Kasumi-1 (cell line): ENCODE data around the gene CDH5.

Experiments
- DNase-seq, 2 experiments: peaks; one replicate each; lab custom pipeline; 2025; lab: John Stamatoyannopoulos, UW

Gene CDH5

DNA sequence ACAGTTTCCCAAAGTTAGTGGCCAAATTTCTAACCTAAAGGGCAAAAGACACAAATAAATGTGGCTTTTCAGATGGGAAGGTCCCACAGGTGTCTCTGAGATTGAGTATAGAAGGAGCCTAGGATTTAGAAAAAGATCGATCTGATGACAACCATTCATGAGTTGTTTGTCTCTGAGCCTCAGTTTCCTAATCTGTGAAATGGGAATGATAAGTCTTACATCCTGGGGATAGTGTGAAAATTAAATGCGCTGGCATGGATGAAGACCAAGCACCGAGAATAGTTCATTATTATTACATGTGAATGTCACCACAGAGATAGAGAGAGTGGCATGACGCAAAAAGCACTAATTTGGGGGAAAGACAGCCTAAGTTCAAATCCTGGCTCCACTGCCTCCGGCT lies 7.2 kb downstream of the CDH5 start:
- no peak for DNase-seq

DNA sequence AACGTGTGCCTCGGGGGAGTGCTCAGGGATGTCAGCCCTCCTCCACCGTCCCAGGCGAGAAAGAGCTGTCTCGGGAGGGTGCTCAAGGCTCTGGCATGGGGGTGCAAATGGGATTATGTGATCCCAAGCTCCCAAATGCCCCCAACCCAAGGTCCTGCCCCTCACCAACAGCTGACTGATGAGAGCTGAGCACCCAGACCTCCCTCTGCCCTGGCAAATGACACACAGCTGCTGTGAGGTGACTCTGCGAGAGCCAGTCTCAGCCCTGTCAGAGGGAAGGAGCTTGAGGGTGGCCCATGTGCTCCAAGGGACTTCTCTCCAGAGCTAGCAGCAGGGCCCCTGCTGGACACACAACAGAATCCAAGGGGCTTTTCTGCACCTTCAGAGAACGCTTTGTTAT lies 7.7 kb downstream of the CDH5 start:
- no peak for DNase-seq

DNA sequence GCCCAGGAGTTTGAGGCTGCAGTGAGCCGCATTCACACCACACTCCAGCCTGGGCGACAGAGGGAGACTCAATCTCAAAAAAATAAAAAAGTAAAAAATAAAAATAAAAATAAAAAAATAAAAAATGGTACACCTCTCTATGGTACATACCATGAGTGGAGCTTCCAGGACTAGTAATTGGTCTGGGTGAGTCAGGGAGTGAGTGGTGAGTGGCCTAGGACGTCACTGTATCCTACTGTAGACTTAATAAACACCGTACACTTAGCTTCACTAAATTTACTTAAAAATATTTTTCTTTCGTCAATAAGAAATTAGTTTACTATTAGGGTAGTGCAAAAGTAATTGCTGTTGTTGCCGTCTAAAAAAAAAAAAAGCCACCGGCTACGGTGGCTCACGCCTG lies 9.0 kb downstream of the CDH5 start:
- DNase-seq, result no peak

DNA sequence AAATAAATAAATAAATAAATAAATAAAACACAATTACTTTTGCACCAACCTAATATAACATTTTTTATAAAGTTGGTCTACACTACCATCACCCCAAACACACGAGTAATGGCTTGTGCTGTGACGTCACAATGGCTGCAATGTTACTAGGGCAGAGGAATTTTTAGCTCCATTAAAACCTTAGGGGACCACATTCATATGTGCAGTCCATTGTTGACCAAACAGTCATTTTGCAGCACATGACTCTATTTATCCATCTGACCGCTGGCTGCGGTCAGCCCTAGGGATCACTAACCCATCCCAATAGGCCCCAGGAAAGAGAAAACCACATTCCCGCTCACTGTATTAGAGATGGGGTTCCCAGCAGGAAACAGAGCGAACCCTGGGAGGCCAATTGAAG lies 9.6 kb downstream of the CDH5 start:
- no peak for DNase-seq

DNA sequence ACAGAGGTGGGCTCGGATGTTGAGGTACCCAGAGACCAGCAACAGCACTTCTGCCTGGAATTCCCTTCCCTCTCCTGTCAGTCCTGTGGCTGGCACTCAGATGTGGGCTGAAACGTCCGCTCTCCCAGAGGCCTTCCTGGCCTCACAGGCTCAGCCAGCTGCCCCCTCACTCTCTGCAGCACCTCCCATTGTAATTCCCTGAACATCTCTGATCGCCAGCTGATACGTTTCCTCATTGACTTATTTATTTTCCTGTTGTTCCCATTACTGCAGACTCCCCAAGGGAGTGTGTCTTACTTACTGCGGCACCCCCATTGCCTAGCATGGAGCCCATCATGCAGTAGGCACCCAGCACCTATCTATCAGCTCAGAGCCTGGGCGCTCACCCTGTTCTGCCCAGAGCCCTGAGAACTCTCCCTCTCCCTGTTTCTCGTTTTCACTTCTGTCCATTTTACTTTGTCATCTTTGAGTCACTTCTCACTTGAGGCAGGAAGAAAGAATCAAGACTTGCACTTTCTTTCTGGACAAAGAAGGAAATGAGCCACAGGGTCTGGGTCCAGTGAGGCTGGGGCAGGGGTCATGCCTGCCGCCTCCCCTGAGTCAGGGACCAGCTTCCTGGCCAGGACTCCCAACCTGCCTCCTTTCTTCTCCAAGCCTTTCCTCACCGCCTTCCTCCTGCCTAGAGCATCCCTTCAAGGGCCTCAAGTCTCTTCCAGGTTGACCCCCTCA lies 10.2 kb downstream of the CDH5 start:
- no peak for DNase-seq

DNA sequence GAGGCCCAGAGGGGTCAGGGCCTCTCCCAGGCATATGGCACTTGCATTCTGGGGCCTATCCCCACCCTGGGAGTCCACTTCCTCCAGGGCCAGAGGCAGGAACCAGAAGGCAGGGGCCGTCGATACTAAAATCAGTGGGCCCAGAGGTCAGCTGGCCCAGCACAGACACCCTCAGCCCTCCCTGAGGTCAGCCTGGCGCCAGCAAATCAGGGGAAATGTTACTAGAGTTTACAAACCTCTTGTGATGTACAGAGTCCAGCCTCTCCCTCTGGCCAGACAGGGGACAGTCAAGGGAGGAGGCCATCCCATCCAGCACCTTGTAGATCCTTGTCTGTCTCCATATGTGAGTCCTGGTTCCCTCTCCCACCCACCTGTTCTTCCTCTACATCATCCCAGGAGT lies 10.8 kb downstream of the CDH5 start:
- no peak for DNase-seq

DNA sequence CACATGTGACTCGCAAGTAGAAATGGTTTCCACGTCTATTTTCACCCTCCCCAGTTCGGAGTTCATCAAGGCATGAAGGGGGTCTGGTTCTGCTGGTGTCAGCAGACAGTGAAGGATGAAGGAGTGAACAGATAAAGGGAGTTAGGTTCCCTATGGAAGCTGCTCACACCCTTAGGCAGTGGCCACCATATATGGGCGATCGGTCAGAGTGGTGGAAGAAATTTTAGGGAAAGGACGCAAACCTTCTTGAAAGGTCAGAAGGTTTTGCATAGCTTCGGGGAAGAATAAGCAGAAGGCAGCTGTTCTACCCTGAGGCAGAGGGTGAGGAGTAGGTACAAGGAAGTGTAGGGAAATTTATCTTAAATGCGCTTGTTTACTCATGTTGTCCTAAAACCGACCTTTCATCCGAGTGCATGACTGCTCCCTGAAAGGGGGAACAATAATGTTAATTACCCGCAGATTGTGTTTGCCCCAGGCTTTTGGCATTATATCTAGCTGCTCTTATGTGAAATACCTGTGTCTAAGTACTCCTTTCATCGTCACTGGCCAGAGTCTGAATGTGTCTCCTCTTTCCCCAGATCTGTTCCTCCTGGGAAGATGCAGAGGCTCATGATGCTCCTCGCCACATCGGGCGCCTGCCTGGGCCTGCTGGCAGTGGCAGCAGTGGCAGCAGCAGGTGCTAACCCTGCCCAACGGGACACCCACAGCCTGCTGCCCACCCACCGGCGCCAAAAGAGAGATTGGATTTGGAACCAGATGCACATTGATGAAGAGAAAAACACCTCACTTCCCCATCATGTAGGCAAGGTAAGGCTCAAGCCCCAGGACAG lies 12.5 kb downstream of the CDH5 start:
- no peak for DNase-seq

DNA sequence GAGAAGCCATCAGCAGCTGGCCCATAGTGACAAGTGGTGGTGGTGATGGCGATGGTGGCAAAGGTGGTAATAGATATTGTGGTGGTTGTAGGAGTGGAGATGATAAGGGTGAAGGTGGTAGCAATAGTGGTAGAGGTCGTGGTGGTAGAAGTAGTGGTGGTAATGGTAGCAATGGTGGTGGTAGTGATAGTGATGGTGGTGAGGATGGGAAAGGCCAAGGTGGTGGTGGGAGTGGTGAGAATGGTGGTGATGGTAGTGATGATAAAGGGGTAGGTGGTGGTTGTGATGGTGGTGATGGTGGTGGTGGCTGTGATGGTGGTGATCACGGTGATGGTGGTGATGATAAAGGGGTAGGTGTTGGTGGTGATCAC lies 13.1 kb downstream of the CDH5 start:
- no peak for DNase-seq

DNA sequence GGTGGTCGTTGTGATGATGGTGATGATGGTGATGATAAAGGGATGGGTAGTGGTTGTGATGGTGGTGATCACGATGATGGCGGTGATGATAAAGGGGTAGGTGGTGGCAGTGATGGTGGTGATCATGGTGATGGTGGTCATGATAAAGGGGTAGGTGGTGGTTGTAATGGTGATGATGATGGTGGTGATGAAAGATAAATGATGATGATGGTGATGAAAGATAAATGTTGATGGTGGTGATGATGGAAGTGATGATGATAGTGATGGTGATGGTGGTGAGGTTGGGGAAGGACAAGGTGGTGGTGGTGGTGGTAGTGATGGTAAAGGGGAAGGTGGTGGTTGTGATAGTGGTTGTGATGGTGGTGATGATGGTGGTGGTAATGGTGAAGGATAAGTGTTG lies 13.9 kb downstream of the CDH5 start:
- no peak for DNase-seq

DNA sequence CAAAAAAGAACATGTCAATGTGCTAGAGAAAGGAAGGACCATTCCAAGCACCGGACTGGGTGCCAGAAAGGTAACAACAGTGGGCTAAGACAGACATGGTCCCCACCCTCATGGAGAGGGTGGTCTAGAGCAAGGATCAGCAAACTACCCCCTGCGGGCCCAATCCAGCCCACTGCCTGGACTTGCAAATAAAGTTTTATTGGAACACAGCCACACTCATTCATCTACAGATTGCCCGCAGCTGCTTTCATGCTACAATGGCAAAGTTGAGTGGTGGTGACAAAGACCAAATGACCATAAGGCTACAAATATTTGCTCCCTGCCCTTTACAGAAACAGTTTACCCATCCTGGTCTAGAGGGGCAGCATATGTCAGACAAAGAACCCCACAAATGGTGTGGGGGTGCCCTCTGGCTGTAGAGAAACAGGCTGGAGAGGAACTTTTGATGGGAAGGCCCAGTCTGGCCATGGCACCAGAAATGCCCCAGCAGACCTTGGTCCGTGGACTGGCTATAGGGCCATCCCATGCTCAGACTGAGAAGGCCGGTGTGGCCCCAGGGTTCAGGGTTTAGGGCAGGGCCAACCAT lies 15.2 kb downstream of the CDH5 start:
- DNase-seq, result no peak

DNA sequence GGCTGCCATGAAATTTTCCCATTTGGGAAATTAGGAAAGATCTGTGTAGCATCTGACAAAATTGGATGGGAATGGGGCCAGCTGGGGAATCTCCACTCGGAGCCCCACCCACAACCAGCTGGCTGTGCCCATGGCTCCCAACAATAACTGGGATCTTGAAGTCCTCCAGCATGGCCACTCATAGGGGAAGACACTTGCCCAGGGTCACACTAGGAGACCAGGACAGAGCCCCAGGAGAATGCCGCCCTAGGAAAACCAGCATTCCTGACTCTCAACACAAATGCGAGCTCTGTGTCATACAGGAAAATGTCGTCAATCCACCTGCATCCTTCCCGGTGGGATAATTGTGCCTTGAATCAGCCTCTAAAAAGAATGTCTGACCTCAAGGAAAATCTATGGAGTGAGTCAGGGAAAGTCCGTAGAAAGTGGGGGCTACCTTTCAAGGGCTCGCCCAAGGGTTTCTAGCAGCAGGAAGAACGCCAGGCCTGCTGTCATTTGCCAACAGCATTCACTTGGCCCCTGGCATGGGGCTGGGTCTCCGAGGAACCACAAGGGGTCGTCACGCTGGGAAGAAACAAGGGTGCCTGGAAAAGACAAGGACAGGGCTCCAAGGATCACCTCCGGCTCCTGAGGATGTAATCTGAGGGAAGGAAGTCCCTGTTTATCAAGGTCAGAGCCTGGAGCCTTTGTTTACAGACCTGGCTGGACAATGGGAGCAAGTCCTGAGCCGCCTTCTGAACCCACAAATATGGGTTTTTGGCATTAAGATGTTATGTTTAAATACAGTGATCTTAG lies 15.9 kb downstream of the CDH5 start:
- no peak for DNase-seq

DNA sequence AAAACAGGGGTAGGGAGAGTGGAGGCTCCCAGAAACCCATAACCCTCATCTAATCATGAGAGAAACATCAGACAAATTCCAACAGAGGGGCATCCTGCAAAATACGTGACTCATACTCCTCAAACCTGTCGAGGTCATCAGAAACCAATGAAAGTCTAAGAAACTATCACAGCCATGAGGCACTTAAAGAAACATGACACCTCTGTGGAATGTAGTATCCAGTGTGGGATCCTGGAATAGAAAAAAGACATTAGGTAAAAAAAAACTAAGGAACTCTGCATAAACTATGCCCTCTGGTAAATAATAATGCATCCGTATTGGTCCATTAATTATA lies 16.4 kb downstream of the CDH5 start:
- no peak for DNase-seq

DNA sequence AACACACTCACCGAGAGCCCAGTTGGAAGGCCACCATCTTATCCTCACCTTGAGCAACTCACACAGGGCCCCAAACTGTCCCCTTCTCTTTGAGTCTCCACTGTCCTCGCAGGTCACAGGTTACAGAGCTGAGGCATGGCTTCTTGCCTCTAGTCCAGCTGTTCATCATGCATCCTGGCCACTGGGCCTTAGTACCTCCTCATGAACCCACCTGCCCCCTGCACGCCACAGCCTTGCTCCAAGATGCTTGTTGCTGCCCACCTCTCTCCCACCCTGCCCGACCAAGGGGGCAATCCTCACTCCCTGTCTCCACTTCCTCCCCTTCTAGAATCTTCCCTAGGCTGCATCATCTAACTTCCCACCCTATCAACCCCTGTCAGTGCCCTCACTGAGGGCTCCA lies 17.1 kb downstream of the CDH5 start:
- DNase-seq, result no peak

DNA sequence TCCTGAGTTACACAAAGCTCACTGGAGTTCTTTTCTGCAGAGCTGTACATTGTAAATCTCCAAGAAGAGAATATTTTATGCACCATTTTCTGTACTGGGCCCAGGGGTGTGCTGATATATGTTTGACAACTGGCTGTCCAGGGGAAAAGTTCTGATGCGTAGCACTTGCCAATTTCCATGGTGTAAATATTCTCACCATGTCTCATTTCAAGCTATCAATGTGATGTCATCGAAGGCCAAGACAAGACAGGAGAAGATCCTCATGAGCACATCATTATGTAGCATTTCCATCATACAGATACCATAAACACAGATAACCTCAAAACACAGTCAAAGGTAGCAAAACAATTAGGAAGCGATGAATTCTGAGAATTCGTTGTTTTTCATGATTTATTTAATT lies 18.9 kb downstream of the CDH5 start:
- no peak for DNase-seq

DNA sequence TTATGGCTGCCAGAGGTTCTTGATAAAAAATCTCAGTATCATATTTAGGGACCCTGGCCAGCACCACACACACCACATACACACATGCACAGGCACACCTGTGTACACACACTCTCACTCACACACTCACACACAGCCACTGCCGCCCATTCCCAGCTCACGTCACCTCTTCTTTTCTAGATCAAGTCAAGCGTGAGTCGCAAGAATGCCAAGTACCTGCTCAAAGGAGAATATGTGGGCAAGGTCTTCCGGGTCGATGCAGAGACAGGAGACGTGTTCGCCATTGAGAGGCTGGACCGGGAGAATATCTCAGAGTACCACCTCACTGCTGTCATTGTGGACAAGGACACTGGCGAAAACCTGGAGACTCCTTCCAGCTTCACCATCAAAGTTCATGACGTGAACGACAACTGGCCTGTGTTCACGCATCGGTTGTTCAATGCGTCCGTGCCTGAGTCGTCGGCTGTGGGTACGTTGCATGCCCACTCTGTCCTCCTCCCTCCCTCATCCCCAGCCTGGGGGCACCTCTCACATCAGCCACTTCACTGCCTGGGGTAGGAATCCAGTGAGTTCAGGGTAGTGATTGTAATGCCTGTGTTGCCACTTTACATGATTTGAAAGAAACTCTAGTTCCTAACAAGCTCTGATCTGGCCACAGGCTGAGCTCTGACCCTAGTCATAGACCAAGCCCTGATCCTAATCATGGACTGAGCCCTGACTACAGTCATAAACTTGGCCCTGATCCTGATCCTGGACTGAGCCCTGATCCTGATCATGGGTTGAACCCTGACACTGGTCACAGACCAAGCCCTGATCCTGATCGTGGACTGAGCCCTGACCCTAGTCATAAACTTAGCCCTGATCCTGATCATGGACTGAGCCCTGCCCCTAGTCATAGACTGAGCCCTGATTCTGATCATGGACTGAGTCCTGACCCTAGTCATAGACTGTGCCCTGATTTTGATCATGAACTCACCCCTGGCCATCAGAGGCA lies 20.4 kb downstream of the CDH5 start:
- DNase-seq, result no peak

DNA sequence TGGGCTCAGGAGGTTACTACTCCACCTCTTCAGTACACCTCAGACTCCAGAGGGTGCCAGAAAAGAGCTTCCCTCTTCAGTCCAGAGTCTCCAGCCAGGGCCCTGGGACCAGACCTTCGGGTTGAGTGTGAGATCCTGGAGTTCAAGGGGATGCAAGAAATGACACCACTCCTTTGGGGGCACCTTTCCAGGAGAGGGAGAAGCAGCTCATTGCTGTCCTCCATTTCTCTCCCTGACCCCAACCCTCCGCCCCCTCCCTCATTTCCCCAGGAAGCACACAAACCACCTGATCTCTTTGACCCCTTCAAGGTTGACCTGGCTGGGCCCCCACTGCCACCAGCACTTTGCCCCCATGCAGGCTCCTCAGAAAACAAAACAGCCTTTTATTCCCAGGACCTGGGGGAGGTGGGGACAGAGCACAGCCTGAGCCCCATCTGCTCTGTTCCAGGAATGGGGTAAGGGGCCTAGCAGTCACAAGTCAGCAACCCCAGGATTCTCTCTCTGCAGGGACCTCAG lies 21.4 kb downstream of the CDH5 start:
- DNase-seq, result no peak

DNA sequence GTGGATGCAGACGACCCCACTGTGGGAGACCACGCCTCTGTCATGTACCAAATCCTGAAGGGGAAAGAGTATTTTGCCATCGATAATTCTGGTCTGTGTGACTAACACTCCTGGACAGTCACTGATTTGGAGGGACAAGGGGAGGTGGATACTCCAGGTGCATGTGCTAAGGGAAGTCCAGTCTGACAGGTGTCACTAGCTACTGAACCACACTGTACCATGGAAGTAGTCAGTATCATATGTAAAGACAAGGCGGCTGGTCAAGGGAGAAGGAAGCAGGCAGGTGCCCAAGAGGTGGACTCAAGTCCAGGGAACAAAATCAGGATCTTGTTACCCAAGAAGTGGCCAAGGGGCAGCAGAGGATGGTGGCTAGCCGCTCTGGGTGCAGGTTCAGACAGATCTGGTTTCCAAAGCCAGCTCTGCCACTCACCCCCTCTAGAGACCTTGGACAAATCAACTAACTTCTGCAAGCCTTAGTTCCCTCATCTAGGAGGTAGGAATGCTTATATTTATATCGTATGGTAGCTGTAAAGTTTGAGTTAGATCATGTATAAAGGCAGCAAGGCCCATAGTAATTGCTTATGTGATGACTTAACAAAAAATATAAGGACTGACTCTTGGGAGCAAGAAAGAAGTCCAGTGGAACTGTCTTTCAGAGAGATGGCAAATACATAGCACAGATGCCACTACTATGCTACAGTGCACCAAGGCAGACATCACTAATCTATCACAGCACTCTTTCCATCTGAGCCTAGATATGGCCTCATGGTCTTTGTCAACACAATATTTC lies 22.1 kb downstream of the CDH5 start:
- no peak for DNase-seq

DNA sequence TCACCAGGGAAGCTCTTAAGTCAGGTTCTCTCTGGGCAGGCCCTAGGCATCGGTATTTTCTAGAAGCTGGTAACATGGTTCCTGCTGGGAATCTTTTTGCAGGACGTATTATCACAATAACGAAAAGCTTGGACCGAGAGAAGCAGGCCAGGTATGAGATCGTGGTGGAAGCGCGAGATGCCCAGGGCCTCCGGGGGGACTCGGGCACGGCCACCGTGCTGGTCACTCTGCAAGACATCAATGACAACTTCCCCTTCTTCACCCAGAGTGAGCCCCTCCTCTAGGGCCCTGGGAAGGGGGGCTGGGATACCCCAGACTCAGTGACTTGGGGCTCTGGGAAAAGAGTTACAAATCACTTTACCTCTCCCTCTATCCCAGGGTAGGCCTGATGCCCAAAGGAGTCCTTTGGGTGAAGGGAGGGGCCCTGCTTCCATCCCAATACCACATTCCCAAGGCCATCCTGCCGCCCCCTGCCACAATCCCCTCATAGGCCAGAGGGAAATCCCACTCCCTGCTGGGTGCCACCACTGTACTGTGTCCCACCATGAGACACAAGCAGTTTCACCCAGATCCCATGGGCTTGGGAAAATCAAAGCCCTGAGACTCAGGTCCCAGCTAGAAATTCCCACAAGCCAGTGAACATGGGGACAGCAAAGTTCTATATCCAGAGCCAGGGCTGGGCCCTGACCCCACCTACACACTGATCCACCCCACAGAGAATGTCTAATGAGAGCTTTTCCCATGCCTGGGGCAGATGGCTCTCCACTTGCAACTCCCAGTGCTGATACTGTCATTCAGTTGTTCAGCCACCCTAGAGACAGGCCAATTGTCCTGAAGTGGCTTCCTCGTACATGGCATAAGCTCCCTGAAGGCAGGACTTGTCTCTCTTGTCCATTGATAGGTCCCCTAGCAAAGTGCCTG lies 23.0 kb downstream of the CDH5 start:
- DNase-seq, result no peak
